ENCODE results near the gene TP63.

The TP63 gene

GRCh38 chr3:189826566-189826965, 195.4 kb downstream of the TP63 start:
- no peak for DNase-seq

- no peak for DNase-seq
These were observed 195.9 kb downstream of the TP63 start for GRCh38 chr3:189827108-189827507.

- DNase-seq = no peak
These were observed 199.2 kb downstream of the TP63 start for GRCh38 chr3:189830401-189830800.

GRCh38 chr3:189833266-189833665, 202.1 kb downstream of the TP63 start:
- no peak for DNase-seq

- no peak for DNase-seq
These were observed 202.8 kb downstream of the TP63 start for GRCh38 chr3:189833996-189834395.

GRCh38 chr3:189834462-189834861, 203.3 kb downstream of the TP63 start:
- no peak for DNase-seq

- no peak for DNase-seq
These were observed 205.6 kb downstream of the TP63 start for GRCh38 chr3:189836795-189837194.

- DNase-seq = no peak
These were observed 207.1 kb downstream of the TP63 start for GRCh38 chr3:189838291-189838690.

GRCh38 chr3:189839576-189839975, 208.4 kb downstream of the TP63 start:
- peak; percentile 60 for DNase-seq

- DNase-seq = peak; percentile 86
These were observed 210.4 kb downstream of the TP63 start for GRCh38 chr3:189841473-189842205.

- DNase-seq = no peak
These were observed 211.8 kb downstream of the TP63 start for GRCh38 chr3:189842681-189843602.

GRCh38 chr3:189845069-189845468, 213.9 kb downstream of the TP63 start:
- no peak for DNase-seq

GRCh38 chr3:189848395-189849040, 217.3 kb downstream of the TP63 start:
- DNase-seq = peak; percentile 74

- peak; percentile 21 for DNase-seq
These were observed 218.1 kb downstream of the TP63 start for GRCh38 chr3:189849262-189849661.

GRCh38 chr3:189851682-189852081, 220.5 kb downstream of the TP63 start:
- no peak for DNase-seq

- DNase-seq = no peak
These were observed 222.7 kb downstream of the TP63 start for GRCh38 chr3:189853906-189854305.

GRCh38 chr3:189860296-189860695, 229.1 kb downstream of the TP63 start:
- no peak for DNase-seq

GRCh38 chr3:189862385-189862998, 231.3 kb downstream of the TP63 start:
- peak; percentile 49 for DNase-seq

GRCh38 chr3:189863031-189863430, 231.8 kb downstream of the TP63 start:
- DNase-seq = no peak

- DNase-seq = no peak
These were observed 236.9 kb downstream of the TP63 start for GRCh38 chr3:189868061-189868460.

- DNase-seq = no peak
These were observed 238.0 kb downstream of the TP63 start for GRCh38 chr3:189869165-189869564.

GRCh38 chr3:189871418-189871817, 240.2 kb downstream of the TP63 start:
- no peak for DNase-seq

GRCh38 chr3:189883113-189883753, 252.0 kb downstream of the TP63 start:
- DNase-seq = no peak
